Stimulated activated CD8-positive, alpha-beta memory T cell treated with anti-CD3 and anti-CD28 coated beads, Interleukin-2, amount 100 ng/mL, for 48 hours (primary cell): Measurements from ENCODE around the gene YAP1.

Experiments used
- DNase-seq, 2 donors: peaks; one replicate each; pipeline ENCODE4 v3.0.0-alpha.2; 2020; ENCODE audit warnings: low read depth in 2 of 2

YAP1 gene

GRCh38 chr11:102163368-102163767, 53.1 kb downstream of the YAP1 start:
- DNase-seq: no peak

- DNase-seq: no peak
Measured at GRCh38 chr11:102166175-102167064, 56.2 kb downstream of the YAP1 start.

- no peak for DNase-seq
Measured at GRCh38 chr11:102168481-102168880, 58.2 kb downstream of the YAP1 start.

DNA sequence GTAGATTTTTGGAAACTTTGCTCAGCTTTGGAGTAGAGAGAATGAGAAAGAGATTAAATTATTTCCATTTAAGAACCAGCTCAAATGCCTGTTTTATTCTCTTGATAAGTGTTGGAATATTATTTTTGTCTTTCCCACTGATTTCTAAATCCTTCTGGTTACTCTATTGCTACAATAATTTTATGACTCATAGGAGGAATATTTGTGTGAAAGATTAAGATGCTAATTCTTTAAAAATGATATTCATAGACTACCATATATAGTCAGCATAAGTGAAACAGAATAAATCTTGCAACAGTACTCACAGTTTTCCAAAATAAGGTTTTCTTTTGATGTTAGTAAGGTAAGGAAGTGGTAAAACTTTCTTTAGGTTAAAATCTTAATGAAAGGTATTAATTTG, 60.9 kb downstream of the YAP1 start:
- no peak for DNase-seq

DNA sequence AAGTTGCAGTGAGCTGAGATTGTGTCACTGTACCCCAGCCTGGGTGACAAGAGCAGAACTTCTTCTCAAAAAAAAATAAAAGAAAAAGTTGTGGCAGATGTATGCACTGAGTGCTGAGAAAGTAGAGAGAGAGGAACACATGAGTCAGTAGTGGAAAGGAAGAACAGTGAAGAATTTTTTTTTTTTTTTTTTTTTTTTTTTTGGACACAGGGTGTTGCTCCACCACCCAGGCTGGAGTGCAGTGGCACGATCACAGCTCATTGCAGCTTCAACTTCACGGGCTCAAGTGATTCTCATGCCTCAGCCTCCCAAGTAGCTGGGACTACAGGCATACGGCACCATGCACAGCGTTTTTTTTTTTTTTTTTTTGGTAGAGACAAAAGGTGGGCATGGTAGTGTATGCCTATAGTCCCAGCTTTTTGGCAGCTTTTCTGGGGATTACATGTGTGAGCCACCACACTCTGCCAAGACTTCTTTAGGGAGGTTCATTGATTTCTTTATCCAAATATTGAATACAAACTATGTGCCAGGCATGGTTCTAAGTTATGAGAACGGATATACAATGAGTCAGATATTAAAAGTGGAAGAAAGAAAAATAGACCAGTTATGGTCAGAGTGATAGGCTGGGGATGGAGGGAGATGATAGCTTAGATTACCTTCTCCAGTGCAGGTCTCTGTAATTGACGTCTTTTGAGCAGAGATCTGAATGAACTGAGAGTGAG, 62.0 kb downstream of the YAP1 start:
- no peak for DNase-seq

DNA sequence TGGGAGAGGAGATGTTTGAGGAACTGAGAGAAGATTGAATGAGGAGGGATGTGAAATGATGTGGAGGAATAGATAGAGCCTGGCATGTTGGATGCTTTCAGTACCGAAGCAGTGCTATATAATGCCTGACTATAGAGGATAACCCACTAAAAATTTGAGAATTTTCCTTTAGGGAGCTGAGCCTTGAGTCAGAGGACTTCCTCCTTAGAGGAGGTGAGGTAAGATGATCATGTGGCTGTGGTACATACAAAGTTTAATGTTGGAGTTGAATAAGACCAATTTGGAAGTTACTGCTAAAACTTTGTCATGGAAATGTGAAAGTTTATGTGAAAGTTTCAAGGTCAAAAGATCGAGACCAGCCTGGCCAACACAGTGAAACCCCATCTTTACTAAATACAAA, 66.9 kb downstream of the YAP1 start:
- no peak for DNase-seq

- no peak for DNase-seq
Measured at GRCh38 chr11:102177974-102178631, 67.9 kb downstream of the YAP1 start.

DNA sequence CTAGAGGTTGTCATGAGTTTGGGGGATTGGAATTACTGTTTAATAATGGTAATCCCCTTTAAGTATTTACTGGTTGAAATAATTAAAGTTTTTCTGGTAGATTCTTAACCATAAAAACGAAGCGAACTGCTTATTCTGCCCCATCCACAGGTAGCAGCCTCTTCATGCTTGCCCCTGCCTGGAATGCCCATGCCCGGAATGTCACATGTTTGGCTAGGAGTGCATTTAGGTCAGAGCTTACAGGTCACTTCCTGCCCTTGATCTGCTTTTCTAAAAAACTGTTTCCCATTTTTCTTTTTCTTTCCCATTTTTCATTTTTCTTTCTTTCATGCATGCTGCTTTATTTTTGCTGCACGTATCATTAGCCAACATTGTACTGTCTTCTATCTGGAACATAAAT, 69.1 kb downstream of the YAP1 start:
- no peak for DNase-seq

- no peak for DNase-seq
Measured at GRCh38 chr11:102184269-102184987, 74.2 kb downstream of the YAP1 start.

DNA sequence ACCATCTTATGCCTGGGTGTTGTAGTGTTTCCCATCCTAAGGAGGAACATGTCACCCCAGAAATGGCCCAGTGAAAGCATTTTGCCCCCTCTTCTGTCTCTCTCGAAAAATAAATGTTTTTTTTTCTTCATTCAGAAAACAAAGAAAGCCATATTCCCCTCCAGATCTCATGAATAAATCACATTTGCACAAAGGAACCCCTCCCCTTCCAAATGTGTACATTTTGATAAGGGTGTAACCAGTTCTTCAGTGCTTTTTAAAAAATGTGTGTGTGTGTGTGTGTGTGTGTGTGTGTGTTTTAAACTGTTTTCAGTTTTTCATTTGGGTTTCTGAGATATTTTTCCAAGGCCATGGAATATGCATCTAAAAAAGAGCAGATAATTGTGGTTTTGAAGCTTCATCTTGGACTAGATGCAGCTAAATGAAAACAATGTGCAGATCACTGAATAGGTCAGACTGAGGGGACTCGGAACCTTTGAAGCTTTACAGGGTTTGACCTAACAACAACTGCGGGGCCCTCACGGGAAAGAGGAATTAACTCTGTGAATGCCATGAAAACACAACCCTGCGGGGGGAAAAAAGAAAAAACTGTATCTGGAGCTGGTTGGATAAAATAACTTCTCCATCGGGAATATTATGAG, 76.4 kb downstream of the YAP1 start:
- no peak for DNase-seq

DNA sequence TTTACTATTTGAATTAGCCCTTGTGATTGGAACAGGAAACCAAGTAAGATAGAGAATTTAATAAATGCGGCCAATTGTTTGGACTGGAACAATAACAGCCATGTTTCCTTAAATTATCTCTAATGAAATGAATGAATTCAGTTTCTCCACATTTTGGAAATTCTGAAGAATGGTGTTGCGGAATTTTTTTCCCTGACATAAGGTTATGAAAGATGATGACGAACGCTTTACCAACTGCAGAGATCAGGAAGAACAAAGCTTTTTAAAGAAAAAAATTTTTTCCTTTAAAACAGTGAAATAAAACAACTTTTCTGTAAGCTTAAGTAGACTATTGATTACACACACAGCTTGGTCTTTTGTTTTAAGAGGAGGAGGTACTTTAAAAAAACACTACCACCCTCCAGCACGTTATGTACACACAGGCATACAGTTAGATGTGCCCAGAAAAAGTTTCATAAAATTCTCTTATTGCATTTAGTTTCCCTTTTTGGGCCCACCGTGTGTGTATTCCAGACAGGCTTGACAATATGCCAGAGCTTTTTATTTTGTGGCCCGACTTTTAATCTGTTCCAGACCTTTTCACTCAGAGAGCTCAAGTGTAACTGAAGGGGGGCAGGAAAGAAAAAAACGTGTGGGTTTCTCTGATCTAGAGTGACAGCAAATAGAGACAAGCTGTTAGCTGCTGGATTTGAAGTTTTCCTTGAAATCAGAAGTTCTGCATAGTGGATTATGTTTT, 77.3 kb downstream of the YAP1 start:
- DNase-seq: no peak

- DNase-seq: no peak
Measured at GRCh38 chr11:102188488-102188887, 78.2 kb downstream of the YAP1 start.

DNA sequence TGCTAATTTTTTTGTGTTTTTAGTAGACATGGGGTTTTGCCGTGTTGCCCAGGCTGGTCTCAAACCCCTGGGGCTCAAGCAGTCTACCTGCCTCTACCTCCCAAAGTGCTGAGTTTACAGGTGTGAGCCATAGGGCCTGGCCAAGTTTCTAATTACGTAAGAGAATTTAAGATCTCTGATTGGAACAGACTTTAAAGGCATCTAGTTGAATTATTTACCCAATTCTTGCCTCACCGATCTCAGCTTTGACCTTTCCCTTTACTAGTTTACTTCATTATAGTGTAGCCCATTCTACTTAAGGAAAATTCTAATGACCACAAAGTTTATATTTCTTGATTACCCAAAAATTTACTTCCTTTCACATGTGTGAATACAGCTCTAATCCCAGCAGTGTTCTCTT, 81.6 kb downstream of the YAP1 start:
- DNase-seq: no peak

- no peak for DNase-seq
Measured at GRCh38 chr11:102192349-102193066, 82.3 kb downstream of the YAP1 start.

- DNase-seq: no peak
Measured at GRCh38 chr11:102194257-102194656, 84.0 kb downstream of the YAP1 start.

DNA sequence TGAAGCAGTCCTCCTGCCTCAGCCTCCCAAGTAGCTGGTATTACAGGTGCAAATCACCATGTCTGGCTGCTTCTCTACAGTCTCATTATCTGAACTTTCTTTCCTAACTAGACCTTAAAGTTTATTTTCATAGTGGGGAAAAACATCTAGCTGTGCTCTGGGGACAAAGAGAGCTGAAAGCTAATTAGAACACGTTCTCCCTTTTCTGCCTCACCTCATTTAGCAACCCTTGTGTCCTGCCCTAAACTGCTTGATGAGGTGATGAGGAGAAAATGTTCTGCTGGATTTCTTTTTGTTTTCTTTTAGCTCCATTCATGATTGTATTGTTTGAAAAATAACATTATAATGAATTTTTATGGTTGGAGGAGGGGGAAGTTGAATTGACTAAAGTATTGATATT, 84.7 kb downstream of the YAP1 start:
- DNase-seq: no peak

GRCh38 chr11:102196351-102196750, 86.1 kb downstream of the YAP1 start:
- DNase-seq: no peak

- DNase-seq: no peak
Measured at GRCh38 chr11:102196816-102197215, 86.6 kb downstream of the YAP1 start.

- no peak for DNase-seq
Measured at GRCh38 chr11:102197670-102198139, 87.5 kb downstream of the YAP1 start.

DNA sequence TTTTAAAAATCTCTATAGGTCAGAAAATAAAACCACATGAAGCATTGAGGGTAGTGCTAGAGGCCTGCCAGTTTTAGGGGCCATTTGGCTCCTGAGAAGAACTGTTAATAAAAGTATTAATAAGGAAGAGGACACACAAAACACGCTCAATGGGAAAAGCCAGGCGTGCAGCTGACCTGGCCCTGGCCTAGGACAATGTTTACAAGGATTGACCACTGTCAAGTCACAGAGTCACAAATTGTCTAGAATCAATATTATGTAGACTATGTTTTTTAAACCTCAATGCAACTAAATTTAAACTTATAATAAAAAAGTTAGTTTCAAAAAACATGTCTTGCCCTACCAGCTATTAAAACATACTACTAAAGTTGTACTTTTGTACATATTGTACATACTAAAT, 89.4 kb downstream of the YAP1 start:
- no peak for DNase-seq
